GM18873 (cell line): ENCODE measurements around the gene SIM2.

Experiments used
- ATAC-seq: cut with Tn5 transposase; IDR thresholded peaks from one replicate; pipeline ENCODE4 v1.9.1; 2021; ENCODE audit warnings: mild to moderate bottlenecking, moderate library complexity, moderate number of reproducible peaks; ENCODE audit not compliant: unreplicated experiment, low FRiP score

SIM2 gene

GRCh38 chr21:36709868-36710728 is 11.2 kb downstream of the SIM2 start:
- no peak for ATAC-seq

DNA sequence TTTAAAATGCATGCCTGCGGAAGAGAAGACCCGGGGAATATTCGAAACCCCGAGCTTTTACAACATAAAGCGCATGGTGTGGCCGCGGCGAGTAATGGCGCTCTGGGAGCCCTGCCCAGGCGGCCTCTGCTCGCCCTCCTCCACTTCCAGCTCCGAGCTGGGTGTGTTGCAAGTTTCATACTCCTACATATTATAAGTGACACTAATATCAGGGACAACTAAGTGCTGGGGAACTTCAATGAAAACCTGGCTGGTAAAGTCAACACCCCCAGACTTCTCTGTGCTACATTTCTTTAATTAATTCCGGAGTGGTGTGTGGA is 11.8 kb downstream of the SIM2 start:
- no peak for ATAC-seq

GRCh38 chr21:36713746-36714145 is 14.8 kb downstream of the SIM2 start:
- ATAC-seq: no peak

DNA sequence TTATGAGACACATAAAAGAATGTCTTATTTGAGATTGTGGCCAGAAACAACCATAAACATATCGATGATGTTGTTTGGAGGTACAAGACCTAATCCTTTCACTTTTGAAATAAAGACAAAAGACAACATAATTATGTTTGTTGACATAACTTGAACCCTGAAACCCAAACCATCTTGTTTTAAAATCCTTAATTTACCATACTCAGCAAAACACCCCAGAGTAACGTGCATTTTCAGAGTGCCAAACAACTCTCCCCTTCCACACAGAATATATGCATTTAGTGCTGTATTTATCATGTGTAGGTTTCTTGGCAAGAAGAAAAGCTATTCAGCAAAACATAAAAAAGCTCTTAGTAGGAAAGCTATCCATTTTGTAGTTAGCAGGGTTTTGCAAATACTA is 17.5 kb downstream of the SIM2 start:
- ATAC-seq: no peak

DNA sequence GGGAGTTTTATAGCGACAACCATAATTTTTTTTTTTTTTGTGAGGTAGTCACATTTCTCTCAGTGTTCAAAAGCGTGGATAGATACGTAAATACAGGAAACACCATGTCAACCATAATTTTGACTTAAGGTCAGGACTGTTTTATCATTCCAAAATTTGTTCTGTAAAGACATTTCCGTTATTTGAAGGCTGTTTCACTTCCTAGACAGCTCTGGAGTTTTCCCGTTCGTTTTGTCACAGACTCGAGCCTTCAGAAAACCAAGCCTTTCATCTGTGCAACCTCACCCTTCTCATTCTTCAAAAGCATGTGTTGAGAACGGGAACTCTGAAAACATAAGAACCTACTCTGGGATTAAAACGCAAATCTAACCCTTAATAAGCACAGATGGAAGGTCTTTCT is 17.9 kb downstream of the SIM2 start:
- ATAC-seq: no peak

GRCh38 chr21:36717976-36718375 is 19.1 kb downstream of the SIM2 start:
- ATAC-seq: no peak

- ATAC-seq: no peak
These were observed 20.1 kb downstream of the SIM2 start for GRCh38 chr21:36718951-36719501.

DNA sequence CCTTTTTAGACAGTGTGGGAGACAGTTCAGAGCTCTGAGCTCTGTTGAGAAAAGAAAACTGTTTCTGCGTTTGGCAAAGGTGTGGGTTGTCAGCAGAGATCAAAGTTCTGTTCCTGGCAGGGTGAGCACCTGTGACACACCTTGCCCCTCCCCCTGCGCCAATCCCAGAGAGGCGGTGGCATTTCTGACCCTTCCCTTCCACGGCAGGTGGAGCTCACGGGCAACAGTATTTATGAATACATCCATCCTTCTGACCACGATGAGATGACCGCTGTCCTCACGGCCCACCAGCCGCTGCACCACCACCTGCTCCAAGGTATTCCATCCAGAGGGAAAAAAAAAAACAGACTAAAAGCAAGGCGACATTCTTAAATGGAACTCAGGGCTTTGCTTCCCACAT is 20.7 kb downstream of the SIM2 start:
- ATAC-seq: no peak

- ATAC-seq: no peak
These were observed 22.9 kb downstream of the SIM2 start for GRCh38 chr21:36721817-36722216.

DNA sequence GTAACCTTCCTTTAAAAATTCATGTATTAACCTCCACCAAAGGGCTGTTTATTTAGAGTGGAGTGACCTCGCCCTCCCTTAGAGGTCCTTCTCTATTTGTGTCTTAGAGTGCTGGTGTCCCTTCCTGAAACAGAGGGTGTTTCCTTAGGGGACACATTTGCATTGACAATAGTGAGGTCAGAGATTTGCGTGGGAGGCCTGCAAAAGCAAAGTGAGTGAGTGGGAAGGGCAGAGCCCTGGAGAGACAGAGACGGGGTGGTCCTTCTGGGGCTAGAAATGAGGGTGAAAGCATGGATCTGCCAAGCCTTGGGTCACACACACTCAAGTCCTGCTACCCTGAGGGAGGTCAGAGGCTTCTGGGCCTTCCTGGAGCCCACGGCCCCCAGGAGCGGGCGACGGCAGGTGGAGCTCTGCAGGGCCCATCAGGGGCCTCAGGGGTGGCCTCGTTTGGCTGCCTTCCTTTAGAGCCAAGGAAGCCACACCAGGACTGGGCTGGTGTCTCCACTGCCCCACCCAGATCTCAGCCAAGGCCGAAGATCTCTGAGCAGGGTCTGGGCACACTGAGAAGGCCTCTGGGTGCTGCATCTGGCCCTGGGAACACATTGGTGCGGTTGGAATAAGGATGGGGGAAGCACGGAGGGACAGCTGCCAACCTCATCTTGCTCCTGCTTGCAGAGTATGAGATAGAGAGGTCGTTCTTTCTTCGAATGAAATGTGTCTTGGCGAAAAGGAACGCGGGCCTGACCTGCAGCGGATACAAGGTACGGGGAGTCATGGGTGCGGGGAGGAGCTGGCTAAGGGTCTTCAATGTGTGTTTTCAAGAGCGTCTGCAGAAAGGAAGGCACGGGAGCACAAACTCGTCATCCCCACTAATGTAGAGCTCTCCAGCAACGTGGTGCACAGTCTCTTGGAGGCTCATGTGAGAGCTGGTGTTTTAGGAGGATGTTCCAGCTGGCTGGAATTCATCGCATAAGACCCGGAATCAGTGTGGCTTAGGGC is 23.8 kb downstream of the SIM2 start:
- no peak for ATAC-seq

- no peak for ATAC-seq
These were observed 24.5 kb downstream of the SIM2 start for GRCh38 chr21:36723371-36723881.

- ATAC-seq: no peak
These were observed 25.7 kb downstream of the SIM2 start for GRCh38 chr21:36724660-36725059.

DNA sequence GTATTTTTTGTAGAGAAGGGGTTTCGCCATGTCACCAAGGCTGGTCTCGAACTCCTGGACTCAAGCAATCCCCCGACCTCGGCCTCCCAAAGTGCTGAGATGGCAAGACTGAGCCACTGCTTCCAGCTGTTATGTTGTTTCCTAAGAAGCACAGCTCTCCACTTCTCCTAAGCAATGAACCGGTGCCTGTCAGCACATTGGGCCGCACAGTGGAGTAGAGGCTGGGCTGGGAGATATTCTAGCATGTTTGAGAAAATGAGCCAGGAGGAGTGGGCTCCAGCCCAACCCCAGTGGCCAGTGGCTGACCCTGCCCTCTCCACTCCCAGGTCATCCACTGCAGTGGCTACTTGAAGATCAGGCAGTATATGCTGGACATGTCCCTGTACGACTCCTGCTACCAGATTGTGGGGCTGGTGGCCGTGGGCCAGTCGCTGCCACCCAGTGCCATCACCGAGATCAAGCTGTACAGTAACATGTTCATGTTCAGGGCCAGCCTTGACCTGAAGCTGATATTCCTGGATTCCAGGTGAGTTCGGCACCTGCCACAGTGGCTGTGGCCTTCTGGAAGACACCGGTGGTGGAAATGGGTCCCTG is 27.0 kb downstream of the SIM2 start:
- ATAC-seq: no peak

- no peak for ATAC-seq
These were observed 29.0 kb downstream of the SIM2 start for GRCh38 chr21:36727866-36728265.

DNA sequence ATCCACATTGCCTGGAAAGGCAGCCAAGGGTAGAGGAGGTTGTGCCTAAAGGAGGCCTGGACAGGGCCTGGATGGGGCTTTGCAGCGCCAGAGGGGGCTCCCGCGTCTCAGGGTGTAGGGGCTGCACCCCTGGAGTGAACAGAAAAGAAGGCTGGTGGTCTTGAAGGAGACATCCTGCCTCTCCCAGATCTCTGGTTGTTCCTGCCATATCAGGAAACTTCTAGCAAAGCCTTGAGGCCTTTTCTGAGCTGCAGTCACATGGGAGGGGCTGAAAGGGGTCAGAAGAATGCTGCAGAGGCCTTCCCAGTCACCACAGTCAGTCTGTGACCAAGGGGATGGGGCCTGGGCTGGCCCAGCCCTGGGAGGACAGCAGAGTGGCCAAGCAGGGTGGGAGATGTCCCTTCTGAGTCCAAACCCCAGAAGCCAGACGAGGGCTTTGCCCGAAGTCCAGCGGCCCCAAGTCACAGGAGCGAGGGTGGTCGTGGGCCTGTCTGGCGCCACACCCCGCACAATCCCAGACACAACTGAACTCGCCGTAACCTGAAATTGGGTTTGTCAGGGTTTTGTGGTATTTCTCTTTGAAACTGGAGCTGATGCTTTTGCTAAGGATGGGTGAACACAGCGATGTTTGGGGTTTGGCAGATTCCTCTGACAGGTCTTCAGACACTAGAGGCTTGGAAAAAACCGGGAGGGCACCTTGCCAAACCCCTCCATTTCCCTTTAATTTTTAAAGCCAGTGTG is 29.6 kb downstream of the SIM2 start:
- ATAC-seq: no peak

GRCh38 chr21:36729310-36729970 is 30.5 kb downstream of the SIM2 start:
- ATAC-seq: no peak

GRCh38 chr21:36730291-36731281 is 31.7 kb downstream of the SIM2 start:
- no peak for ATAC-seq

DNA sequence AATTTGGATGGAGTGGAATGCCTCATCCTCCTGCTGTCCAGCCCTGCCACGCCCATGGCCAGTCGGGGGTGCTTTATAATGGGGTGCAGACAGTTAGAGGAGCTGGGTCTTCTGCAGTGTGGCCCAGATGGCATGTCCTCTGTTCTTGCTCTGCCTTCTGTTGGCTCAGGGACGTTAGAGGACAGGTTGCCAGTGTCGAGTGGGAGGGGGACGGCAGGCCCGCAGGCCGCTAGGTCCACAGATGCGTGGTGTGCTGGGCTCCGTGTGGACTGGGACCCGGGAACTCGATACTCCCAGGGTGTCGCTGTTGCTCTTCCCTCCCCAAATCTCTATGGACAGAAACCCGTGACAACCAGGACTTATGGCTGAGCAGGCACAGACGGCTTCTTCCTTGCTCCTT is 33.3 kb downstream of the SIM2 start:
- ATAC-seq: no peak
